NCI-H146 (cell line): Measurements from ENCODE around the gene RARRES2.
"Not testable (repeated sequence)": the region's sequence is repeated elsewhere in the genome, so short reads cannot be mapped to it uniquely, and the experiment has no call there.

Source experiments
- DNase-seq: peaks from one replicate; lab custom pipeline; 2025; lab: John Stamatoyannopoulos, UW

The RARRES2 gene

GRCh38 chr7:150317748-150318444, 23.5 kb downstream of the RARRES2 start:
- no peak for DNase-seq

GRCh38 chr7:150316987-150317386, 24.4 kb downstream of the RARRES2 start:
- not testable (repeated sequence) for DNase-seq

GRCh38 chr7:150314639-150315239, 26.7 kb downstream of the RARRES2 start:
- DNase-seq: no peak

- no peak for DNase-seq
Measured at GRCh38 chr7:150313870-150314269, 27.6 kb downstream of the RARRES2 start.

GRCh38 chr7:150313367-150313809, 28.0 kb downstream of the RARRES2 start:
- DNase-seq: no peak

GRCh38 chr7:150312649-150313366, 28.6 kb downstream of the RARRES2 start:
- DNase-seq: not testable (repeated sequence)

GRCh38 chr7:150311711-150312110, 29.7 kb downstream of the RARRES2 start:
- no peak for DNase-seq

- DNase-seq: no peak
Measured at GRCh38 chr7:150311146-150311545, 30.3 kb downstream of the RARRES2 start.

GRCh38 chr7:150308575-150308974, 32.9 kb downstream of the RARRES2 start:
- no peak for DNase-seq

- DNase-seq: no peak
Measured at GRCh38 chr7:150307904-150308303, 33.5 kb downstream of the RARRES2 start.

GRCh38 chr7:150307129-150307528, 34.3 kb downstream of the RARRES2 start:
- no peak for DNase-seq

GRCh38 chr7:150306377-150306776, 35.1 kb downstream of the RARRES2 start:
- not testable (repeated sequence) for DNase-seq

GRCh38 chr7:150305903-150306284, 35.5 kb downstream of the RARRES2 start:
- not testable (repeated sequence) for DNase-seq

GRCh38 chr7:150305259-150305902, 36.0 kb downstream of the RARRES2 start:
- DNase-seq: not testable (repeated sequence)

GRCh38 chr7:150304499-150305258, 36.8 kb downstream of the RARRES2 start:
- DNase-seq: not testable (repeated sequence)

- DNase-seq: not testable (repeated sequence)
Measured at GRCh38 chr7:150302908-150303310, 38.5 kb downstream of the RARRES2 start.

GRCh38 chr7:150297978-150298377, 43.5 kb downstream of the RARRES2 start:
- DNase-seq: not testable (repeated sequence)

GRCh38 chr7:150296802-150297201, 44.6 kb downstream of the RARRES2 start:
- not testable (repeated sequence) for DNase-seq

- DNase-seq: not testable (repeated sequence)
Measured at GRCh38 chr7:150295614-150296013, 45.8 kb downstream of the RARRES2 start.

GRCh38 chr7:150295027-150295426, 46.4 kb downstream of the RARRES2 start:
- not testable (repeated sequence) for DNase-seq

- DNase-seq: not testable (repeated sequence)
Measured at GRCh38 chr7:150290317-150290716, 51.1 kb downstream of the RARRES2 start.

- DNase-seq: not testable (repeated sequence)
Measured at GRCh38 chr7:150288816-150289215, 52.6 kb downstream of the RARRES2 start.
